22Rv1 (cell line): ENCODE results near the gene PPP1R26.

Experiments used
- CTCF ChIP-seq: fragments of 450-650 bp; IDR thresholded peaks from 2 replicates; pipeline ENCODE4 v1.5.1; 2017; ENCODE audit warnings: mild to moderate bottlenecking
- ZFX ChIP-seq: fragments of 450-650 bp; IDR thresholded peaks from 2 replicates; pipeline ENCODE4 v1.6.1; 2017; ENCODE audit warnings: antibody characterized with exemption, borderline replicate concordance

GRCh38 chr9:135485385-135485784 lies 5.8 kb downstream of the PPP1R26 start:
- TF ChIP-seq CTCF (no peak), ZFX (no peak)
